ENCODE measurements around the gene PLIN5. TPM values are rescaled to one million over a fixed set of nuclear protein-coding genes. Genes with fewer than 3 reads are reported as not detected.

PLIN5 gene
- total RNA-seq, 1 donor from 2014 or later = 7.5 TPM

DNA sequence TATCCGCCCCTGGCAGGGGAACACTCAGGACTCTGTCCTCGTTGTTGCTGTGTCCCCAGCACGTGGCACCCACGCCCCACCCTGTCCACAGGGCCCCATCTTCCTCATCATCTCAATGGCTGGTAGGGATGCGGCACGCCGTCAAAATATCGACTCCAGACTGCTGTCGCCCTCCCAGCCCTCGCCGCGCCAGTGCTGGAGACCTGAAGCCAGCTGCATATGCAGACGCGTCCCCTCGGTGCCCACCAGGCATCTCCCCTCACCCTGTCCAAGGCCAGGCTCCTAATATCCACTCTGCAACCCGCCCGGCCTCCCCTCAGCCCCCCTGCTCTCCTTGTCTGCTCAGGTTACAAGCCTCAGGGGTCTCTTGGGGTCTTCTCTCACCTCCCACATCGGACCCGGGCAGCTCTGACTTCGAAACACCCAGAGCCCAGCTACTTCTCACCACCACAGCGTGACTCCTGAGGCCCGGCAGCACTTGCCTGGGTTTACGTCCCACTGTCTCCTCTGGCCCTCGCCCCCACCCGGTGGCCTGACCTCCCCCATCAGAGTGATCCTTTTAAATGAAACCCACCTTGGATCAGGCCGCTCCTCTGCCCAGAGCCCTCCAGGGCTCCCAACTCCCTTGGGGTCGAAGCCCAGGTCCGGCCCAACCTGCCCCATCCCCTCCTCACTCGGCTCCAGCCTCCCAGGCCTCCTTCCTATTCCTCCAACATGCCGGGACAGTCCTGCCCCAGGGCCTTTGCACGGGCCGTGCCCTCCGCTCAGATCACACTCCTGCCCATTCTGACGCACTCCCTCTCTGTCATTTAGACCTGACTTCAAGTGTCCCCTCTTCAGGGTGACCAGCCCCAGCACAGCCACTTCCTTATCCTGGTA is 29.2 kb downstream of the PLIN5 start:
- no peak for DNase-seq

DNA sequence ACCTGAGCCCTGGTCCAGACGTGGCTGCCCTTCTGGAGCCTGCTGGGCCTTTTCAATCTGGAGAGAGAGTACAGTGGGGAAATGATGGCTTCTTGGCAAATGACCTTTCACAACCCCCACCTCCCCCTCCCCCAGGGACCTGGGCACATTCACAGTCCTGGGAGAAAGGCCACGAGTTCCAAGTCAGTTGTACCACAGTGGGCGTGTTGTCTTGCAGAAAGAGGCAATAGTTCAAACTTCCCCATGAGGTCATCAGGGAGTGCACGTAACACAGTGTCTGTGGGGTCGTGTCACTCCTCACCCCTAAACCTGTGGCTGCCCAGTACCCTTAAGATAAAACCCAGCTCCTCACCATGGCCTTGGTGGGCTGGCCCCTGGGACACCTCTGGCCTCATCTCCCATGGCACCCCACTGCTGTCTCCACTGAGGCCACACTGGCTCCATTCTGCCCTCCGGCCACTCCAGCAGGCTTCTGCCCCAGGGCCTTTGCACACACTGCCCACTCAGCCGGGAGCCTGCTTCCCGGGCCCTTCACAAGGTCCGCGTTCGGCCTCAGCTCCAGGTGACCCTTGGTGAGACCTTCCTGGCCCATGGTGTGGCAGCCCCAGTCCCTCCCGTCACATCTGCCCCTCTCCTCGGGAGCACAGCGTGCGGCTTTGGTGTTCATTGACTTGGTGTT is 30.0 kb downstream of the PLIN5 start:
- no peak for DNase-seq

DNA sequence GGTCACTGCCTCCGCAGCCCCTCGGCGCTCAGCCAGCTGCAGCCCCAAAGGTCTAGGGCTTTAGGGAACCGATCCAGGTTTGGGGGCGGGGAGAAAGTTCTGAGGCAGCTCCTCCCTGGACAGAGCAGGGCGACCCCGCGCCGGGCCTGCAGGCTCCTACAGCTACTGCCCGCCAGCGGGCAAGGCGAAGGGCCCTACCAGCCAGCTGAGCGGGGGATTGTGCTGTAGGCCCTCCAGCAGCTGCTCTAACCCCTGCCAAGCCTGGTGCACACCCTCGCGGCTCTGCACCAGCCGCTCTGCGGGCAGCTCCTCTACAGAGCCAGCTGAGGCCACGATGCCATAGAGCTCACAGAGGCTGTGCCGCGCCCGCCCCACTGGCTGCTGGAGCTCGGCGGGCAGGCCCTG is 30.7 kb downstream of the PLIN5 start:
- DNase-seq = no peak

DNA sequence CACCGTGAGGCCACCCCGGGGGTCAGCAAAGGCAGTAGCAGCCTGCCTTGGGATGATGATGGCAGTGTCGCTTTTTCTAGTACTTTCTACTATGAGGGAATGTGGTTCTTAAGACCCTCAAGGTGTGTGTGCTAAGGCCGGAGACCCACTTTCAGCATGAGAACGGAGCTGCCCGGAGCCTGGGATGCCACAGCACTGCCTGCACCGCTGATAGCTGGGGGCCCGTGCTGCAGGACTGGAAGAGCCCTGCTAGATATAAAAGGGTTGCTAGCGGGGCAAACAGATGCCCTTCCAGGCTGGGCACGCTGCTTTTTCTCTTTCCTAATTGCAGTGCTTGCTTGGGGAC is 31.2 kb downstream of the PLIN5 start:
- DNase-seq = no peak

DNA sequence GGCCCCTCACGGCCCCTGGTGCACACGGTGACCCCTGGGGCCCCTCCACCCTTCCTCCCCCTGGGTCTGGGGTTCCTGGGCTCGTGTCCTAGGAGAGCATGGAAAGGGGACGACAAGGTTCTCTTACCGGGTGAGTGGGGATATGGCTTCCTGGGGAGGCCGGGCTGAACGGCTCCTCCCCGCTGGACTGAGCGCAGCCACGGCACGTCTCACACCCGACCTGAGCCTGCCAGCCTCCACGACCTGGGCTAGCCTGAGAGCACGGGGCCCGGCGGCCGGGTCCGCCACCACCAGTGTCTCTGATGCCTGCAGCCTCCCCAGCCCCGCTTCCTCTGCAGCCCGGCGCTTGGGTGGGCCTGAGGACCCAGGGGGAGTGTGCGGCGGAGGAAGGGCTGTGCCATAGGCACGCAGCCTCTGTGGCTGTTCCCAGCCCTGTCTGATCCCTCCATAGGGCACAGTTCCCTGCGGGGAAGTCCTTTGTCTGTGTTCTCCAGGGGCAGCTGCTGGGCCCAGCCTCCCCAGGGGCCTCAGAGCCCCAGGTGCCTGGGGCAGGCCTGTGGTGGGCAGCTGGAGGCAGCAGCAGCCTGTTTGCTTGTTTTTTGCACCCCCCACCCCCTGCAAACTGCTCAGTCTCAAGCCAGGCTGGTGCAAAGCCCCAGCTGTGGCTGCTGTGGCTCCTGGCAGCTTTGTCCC is 31.7 kb downstream of the PLIN5 start:
- no peak for DNase-seq

DNA sequence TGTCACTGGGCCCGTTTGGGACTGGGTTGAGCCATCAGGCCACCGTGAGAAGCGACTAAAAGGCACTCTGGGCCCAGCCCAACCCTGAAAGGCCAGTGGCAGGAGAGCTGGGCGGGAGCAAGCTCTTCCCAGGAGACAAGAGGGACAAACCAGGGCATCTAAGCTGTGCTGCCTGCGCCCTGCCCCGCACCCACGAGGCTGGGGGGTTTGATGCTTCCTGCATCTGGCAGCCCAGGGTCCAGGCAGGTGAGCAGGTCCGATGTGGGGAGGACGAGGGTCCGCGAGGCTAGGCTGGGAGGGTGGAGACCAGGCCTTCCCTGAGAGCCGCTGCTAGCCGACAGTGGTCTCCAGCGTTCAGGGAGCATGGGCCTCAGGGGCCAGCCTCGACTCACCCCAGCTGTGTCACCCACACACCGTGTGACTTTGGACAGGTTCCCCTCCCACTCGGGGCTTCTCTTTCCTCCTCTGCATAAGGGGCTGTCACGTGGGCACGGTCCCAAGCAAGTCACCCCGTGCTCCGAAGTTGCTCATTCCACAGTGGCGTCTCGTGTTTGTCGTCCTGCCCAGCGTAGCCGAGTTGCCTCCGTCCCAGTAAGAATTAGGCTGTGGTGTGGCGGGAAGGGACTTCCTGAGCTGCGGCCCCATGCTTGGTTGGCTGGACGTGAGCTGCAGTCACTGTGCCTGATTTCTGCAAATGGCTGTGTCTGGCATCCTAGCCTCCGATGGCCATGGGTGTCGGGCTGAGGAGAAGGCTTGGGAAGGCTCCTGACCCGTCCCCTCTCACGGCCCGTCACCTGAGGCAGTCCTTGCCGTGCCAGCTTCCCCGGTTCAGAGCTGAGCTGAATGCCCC is 32.5 kb downstream of the PLIN5 start:
- DNase-seq = no peak

DNA sequence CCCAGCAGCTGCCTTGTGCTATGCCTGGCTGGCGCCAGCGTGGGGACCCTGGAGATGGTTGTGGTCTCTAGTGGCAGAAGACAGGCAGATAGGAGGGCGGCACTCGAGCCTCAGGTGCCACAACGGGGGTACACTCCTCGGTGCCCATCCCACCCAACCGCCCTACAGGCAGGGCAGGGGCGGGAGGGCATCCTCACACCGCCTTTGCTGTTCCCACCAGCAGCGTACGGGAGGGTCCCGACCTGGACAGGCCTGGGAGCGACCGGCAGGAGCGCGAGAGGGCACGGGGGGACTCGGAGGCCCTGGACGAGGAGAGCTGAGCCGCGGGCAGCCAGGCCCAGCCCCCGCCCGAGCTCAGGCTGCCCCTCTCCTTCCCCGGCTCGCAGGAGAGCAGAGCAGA is 33.3 kb downstream of the PLIN5 start:
- DNase-seq = no peak

DNA sequence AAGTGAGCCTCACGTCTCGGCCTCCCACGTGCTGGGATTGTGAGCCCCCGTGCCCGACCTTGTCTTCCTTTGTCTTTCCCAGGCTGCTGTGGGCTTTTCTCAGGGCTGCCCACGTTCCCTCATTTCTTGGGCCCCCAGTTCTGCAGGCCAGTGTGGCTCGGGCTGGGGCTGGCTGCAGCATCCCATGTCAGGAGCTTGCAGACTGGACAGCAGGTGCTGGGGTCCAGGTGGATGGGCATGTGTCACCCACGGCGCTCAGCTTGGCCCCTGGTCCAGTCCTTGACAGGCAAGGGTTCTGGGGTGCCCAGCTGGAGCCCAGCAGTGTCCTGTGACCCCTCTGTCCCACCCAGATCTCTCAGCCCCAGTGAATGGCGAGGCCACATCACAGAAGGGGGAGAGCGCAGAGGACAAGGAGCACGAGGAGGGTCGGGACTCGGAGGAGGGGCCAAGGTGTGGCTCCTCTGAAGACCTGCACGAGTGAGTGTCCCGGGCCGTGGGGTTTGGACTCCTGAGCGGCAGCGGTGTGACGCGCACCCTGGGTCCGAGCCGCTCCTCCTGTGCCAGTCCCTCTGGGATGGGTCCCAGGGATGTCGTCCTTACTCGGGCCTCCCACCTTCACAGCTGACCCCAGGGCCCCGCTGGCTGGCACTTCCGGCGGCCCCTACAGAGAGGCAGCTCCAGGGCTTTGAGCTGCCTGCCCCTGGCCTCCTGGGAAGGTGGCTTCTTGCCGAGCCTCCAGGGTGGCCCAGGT is 34.0 kb downstream of the PLIN5 start:
- DNase-seq = no peak

DNA sequence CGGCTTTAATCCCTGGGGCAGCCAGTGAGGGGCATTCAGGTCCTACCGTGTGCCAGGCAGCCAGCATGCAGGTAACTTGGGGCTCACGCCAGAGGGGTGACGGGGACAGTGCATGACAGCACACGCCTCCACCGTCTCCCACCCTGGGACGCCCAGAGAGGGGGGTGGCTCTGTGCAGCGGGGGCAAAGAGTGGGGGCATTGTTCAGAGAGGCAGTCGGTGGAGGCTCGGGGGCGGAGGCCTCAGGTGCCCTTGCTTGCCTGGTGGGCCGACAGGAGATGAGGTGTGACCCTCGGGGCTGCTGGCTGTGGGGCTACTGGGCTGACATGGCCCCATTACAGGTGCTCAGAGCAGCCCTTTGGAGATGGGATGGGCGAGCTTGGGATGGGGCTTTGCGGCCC is 35.2 kb downstream of the PLIN5 start:
- DNase-seq = no peak

DNA sequence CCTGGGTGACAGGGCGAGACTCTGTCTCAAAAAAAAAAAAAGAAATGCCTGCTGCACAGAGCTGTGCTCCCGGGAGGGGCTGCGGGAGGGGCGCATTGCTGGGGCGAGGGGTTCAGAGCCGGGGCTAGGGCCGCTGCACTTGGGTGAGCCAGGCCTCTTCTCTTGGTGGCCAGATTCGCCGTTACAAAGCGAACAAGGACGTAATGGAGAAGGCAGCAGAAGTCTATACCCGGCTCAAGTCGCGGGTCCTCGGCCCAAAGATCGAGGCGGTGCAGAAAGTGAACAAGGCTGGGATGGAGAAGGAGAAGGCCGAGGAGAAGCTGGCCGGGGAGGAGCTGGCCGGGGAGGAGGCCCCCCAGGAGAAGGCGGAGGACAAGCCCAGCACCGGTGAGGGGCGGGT is 35.7 kb downstream of the PLIN5 start:
- DNase-seq = no peak

DNA sequence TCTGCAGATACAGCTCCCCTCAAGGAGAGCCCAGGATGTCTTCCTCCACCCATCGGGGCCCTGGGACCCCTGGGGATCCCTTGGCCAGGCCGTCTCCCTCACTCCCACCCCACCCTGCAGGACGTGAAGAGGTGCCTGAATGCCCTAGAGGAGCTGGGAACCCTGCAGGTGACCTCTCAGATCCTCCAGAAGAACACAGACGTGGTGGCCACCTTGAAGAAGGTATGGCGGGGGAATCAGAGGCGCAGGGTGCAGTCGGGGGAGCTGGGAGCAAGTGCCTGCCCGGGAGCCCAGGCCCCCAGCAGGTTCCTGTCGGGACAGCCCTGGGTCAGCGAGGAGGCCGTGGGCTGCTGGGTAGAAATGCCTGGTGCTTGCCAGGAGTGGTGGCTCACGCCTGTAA is 36.3 kb downstream of the PLIN5 start:
- DNase-seq = no peak

DNA sequence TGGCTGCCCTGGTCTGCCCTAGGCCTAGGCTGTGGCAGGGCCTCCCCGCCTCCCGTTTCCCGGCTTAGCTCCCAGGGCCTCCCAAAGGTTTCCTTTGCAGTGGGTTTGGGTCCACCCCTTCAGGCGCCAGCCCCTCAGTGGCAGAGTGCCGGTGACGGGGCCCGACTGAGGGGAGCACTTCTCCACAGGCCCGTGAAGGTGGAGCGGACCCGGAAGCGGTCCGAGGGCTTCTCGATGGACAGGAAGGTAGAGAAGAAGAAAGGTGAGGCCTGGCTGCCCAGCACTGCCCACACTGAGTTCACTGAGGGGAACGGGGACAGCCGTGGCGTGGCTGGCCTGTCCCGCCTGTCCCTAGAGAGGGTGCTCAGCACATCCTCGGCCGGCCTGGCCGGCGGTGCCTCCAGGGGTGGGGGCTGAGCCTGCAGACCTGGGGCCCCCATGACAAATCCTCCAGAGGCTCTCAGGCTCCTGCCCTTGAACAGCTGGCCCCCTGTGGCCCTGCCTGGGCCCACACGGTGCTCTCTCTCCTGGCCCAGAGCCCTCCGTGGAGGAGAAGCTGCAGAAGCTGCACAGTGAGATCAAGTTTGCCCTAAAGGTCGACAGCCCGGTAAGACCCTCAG is 37.1 kb downstream of the PLIN5 start:
- DNase-seq = no peak

DNA sequence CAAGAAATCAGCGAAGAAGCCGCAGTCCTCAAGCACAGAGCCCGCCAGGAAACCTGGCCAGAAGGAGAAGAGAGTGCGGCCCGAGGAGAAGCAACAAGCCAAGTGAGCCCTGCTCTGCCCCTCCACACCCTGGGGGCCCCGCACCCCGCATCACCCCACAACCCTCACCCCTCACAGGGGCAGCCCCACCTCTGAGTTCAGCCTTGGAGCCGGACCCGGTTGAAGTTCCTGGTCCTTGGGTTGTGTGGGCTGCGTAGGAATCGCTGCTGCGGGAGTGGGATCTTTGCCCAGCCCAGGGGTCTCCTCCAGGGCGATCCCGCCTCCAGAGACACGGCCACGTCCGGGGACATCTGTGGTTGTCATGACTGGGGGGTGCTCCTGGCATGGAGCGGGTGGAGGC is 38.7 kb downstream of the PLIN5 start:
- no peak for DNase-seq

DNA sequence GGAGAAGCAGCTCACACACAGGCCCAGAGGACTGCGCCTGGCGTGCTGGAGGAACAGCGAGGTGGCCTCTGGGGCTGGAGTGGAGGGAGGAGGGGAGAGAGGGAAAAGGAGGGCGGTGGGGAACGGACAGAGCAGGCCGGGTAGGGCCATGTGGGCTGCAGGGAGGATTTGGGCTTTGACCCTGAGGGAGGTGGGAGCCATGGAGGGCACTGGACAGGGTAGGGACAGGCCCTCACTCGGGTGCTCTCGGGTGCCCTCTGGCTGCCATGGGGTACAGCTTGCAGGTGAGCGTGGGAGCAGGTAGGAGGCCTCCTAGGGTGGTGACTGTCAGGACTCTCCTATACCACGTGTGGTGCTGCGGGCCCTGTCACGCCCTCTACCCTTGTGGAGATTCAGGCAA is 39.6 kb downstream of the PLIN5 start:
- DNase-seq = no peak

DNA sequence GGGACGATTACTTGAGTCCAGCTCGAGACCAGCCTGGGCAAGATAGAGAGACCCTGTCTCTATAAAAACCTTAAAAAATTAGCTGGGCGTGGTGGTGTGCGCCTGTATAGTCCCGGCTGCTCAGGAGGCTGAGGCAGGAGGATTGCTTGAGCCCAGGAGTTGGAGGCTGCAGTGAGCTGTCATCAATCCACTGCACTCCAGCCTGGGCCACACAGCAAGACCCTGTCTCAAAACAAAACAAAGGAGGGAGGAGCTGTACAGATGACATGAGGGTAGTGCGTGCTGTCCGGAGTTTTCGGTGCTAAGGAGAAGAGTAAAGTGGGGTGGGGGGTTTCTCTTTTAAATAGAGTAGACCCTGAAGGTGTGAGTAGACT is 40.3 kb downstream of the PLIN5 start:
- DNase-seq = no peak

DNA sequence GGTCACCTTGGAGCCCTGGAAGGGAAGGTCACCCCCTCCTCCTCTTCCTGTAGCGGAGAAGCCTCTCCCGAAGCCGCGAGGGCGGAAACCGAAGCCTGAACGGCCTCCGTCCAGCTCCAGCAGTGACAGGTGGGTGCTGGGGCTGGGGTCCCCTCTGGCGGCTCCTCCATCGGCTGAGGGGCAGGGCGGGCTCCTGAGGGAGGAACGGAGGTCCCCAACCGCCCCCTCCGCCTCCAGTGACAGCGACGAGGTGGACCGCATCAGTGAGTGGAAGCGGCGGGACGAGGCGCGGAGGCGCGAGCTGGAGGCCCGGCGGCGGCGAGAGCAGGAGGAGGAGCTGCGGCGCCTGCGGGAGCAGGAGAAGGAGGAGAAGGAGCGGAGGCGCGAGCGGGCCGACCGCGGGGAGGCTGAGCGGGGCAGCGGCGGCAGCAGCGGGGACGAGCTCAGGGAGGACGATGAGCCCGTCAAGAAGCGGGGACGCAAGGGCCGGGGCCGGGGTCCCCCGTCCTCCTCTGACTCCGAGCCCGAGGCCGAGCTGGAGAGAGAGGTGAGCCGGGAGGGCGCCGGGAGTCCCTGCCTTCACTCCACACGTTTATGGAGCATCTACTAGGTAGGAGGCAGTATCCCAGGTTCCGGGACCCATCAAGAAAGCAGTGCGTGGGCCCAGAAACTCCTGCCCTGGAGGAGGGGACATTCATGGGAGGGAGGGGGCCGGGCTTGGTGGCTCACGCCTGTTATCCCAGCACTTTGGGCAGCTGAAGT is 40.9 kb downstream of the PLIN5 start:
- DNase-seq = no peak

DNA sequence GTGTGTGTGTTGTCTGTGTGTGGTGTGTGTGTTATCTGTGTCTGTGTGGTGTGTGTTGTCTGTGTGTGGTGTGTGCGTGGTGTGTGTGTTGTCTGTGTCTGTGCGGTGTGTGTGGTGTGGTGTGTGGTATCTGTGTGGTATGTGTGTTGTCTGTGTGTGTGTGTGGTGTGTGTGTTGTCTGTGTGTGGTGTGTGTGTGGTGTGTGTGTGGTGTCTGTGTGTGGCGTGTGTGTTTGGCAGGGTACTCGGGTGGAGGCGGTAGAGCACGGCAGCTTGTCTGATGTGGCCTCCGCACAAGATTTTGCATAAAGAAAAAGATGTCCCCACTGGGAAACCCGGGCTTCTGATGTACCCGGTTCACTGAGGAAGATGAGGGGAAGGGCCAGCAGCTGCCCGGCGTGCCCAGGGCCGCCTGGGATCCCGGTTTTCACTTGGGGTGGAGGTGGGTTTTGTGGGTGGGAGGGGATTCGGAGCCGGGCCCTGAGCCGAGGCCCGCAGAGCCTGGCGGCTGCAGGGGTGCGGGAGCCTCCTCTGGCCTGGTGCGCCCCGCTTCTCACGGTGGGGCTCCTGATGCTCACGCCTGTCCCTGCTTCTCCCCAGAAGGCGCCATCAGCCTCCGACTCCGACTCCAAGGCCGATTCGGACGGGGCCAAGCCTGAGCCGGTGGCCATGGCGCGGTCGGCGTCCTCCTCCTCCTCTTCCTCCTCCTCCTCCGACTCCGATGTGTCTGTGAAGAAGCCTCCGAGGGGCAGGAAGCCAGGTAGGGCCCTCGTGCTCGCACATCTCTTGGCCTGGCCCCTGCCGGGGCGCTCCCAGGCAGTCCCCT is 41.7 kb downstream of the PLIN5 start:
- DNase-seq = no peak

DNA sequence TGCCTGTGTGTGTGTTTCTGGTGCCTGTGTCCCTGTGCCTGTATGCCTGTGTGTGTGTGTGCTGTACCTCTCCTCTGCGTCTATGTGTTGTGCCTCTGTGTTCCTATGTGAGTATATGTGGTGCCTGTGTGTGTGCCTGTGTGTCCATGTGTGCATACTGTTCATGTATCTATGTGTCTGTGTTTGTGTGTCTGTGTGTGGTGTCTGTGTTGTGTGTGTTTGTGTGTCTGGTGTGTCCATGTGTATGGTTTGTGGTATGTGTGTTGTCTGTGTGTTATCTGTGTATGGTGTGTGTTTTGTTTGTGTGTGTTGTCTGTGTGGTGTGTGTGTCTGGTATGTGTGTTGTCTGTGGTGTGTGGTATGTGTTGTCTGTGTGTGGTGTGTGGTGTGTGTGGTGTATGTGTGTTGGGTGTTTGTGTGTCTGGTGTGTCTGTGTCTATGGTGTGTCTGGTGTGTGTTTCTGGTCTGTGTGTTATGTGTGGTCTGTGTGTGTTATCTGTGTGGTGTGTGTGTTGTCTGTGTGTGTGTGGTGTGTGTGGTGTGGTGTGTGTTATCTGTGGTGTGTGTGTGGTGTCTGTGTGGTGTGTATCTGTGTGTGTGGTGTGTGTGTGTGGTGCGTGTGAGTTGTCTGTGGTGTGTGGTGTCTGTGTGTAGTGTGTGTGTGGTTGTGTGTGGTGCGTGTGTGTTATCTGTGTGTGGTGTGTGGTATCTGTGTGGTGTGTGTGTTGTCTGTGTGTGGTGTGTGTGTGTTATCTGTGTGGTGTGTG is 42.5 kb downstream of the PLIN5 start:
- DNase-seq = no peak

DNA sequence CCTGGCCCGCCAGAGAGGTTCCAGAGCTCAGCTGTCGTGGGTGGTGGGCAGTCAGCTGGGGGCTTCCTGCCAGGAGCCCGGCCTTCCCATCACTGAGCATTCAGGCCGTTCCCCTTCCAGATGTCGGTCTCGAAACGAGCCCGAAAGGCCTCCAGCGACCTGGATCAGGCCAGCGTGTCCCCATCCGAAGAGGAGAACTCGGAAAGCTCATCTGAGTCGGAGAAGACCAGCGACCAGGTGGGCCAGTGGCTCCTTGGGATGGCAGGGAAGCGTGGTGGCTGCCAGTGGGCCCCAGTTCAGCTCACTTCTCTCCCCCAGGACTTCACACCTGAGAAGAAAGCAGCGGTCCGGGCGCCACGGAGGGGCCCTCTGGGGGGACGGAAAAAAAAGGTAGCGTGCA is 43.6 kb downstream of the PLIN5 start:
- no peak for DNase-seq
